IMR-90 (cell line): ENCODE results near the gene TBXAS1.

ENCODE experiments used
- RAD21 ChIP-seq: IDR thresholded peaks from 2 replicates; pipeline ENCODE4 v1.6.1; 2012; ENCODE audit warnings: low read length, improper control_type of control experiment
- TF ChIP-seq, protein P1 (sequence below): fragments of 150-350 bp; IDR thresholded peaks from 2 replicates; pipeline ENCODE4 v1.6.1; 2016; ENCODE audit warnings: low read depth, mild to moderate bottlenecking, low read length, moderate library complexity, borderline replicate concordance
- TF ChIP-seq, protein P2 (sequence below): conservative IDR thresholded peaks from 2 replicates; pipeline ENCODE4 v1.5.1; 2012; ENCODE audit warnings: mild to moderate bottlenecking, low read depth, low read length, improper control_type of control experiment

DNA sequence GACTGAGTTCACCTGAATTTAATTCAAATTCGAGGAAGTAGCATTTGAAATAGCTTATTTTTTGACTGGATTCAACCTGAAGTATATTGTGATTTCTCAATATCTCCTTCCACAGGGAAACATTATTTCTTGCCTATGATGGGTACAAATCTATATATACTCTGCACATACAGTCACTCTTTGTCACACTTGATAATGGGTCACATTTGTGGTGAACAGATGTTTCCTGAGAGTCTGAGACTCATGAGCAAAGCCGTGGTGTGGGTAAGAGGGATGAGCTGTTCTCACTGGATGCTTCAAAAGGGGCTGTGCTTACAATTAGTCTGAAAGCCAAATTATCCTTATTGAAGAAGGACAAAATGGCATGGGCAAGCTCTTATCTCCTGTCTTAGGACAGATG lies 18.0 kb upstream of the TBXAS1 start:
- TF ChIP-seq, protein P1, sequence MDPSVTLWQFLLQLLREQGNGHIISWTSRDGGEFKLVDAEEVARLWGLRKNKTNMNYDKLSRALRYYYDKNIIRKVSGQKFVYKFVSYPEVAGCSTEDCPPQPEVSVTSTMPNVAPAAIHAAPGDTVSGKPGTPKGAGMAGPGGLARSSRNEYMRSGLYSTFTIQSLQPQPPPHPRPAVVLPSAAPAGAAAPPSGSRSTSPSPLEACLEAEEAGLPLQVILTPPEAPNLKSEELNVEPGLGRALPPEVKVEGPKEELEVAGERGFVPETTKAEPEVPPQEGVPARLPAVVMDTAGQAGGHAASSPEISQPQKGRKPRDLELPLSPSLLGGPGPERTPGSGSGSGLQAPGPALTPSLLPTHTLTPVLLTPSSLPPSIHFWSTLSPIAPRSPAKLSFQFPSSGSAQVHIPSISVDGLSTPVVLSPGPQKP, result no peak
- TF ChIP-seq RAD21, result no peak
- TF ChIP-seq, protein P2, sequence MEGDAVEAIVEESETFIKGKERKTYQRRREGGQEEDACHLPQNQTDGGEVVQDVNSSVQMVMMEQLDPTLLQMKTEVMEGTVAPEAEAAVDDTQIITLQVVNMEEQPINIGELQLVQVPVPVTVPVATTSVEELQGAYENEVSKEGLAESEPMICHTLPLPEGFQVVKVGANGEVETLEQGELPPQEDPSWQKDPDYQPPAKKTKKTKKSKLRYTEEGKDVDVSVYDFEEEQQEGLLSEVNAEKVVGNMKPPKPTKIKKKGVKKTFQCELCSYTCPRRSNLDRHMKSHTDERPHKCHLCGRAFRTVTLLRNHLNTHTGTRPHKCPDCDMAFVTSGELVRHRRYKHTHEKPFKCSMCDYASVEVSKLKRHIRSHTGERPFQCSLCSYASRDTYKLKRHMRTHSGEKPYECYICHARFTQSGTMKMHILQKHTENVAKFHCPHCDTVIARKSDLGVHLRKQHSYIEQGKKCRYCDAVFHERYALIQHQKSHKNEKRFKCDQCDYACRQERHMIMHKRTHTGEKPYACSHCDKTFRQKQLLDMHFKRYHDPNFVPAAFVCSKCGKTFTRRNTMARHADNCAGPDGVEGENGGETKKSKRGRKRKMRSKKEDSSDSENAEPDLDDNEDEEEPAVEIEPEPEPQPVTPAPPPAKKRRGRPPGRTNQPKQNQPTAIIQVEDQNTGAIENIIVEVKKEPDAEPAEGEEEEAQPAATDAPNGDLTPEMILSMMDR, result no peak
